ENCODE data around the gene TTC28. TPM values are rescaled to one million over a fixed set of nuclear protein-coding genes. Genes with fewer than 3 reads are reported as not detected.

Gene TTC28
- total RNA-seq, 1 experiment from 2014 or later = not detected

DNA sequence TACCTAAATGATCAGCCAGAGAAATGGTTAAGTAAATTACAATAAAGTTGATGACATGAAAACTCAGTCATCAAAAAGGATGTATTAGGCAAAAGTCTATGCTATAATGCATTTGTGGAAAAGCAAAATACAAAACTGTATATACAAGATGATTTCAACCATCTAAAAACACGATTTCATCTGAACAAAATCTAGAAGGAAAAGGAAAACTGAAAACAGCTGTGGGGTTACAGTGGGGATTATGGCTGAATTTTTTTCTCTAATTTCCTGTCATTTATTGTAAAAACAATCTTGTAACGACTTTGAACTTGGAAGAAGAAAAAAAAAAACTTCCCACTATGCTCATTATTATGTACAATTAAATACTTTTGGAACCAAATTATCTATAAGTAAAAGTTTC is 31.7 kb upstream of the TTC28 start:
- no TSS peak for BruUV-seq (replicated peaks)
- Mint-ChIP-seq H3K4me3 (ENCODE audit: unreplicated experiment) (no peak overlapping the region), H3K4me1 (ENCODE audit: insufficient read depth, unreplicated experiment) (peaks cover 29% of the 10 kb centered on the region), H3K9me3 (ENCODE audit: unreplicated experiment) (no peaks in the 10 kb centered on the region), H3K27me3 (ENCODE audit: insufficient read depth, unreplicated experiment) (no peaks in the 10 kb centered on the region), H3K36me3 (ENCODE audit: insufficient read depth, unreplicated experiment) (peaks cover 20% of the 10 kb centered on the region), H3K27ac (ENCODE audit: low read depth, unreplicated experiment) (peak overlapping the region; percentile 91)
- intact Hi-C loops (cut with micrococcal nuclease) = no loop called here
- no peak for DNase-seq (ENCODE audit: unreplicated experiment)
- CTCF ChIA-PET = no interaction called here
- POLR2A ChIA-PET = interaction anchor here (0.6 to 4.6 kb wide), 6 partner anchors 18 to 111 kb away, joined by 3 to 24 read pairs (median 4); partner anchors contain the start of genes CCDC117, CHEK2, HSCB and XBP1
- TF ChIP-seq, protein P1, sequence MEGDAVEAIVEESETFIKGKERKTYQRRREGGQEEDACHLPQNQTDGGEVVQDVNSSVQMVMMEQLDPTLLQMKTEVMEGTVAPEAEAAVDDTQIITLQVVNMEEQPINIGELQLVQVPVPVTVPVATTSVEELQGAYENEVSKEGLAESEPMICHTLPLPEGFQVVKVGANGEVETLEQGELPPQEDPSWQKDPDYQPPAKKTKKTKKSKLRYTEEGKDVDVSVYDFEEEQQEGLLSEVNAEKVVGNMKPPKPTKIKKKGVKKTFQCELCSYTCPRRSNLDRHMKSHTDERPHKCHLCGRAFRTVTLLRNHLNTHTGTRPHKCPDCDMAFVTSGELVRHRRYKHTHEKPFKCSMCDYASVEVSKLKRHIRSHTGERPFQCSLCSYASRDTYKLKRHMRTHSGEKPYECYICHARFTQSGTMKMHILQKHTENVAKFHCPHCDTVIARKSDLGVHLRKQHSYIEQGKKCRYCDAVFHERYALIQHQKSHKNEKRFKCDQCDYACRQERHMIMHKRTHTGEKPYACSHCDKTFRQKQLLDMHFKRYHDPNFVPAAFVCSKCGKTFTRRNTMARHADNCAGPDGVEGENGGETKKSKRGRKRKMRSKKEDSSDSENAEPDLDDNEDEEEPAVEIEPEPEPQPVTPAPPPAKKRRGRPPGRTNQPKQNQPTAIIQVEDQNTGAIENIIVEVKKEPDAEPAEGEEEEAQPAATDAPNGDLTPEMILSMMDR (IDR thresholded peaks at IDR 0.05; ENCODE audit: unreplicated experiment) = no peak

DNA sequence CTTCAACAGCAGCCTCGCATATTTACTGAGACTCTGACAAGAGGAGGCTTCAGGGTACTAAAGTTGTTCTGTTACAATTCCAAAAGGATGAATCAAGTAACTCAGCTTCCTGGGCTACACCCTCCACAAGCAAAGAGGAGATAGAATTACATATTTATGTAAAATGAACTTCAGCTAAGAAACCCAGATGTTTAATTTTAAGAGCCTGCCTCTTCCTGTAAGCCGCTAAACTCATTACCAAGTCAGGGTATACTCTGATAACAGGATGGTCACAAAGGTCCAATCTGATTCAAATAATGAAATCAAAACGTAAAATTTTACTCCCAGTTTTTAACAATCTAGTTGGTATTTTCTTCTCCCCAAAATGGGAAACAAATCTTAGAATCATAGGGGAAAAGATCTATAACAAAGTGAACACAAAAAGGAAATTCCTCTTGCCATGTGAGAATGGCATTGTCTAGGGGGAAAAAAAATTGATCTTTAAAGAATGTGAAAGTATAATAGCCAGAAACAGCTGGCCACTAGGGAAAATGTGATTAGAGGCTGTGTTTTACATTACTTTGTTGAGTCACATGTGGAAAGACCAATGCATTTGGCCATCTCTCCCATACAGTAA is 31.0 kb upstream of the TTC28 start:
- no peaks in the 10 kb centered on the region for H3K9me3 Mint-ChIP-seq (ENCODE audit: unreplicated experiment)
- ChIA-PET CTCF (interaction anchor here (0.6 to 0.7 kb wide), 2 partner anchors 11 to 690 kb away, joined by 3 read pairs; no protein-coding TSS in a partner anchor), POLR2A (interaction anchor here (1.5 to 4.6 kb wide), 3 partner anchors 31 to 89 kb away, joined by 4 to 24 read pairs (median 9); partner anchors contain the start of genes CCDC117, CHEK2, HSCB and XBP1)
- intact Hi-C loops (cut with micrococcal nuclease) = loop anchor here (1.0 kb wide), 1 partner anchor 90 kb away; the partner anchor contains the start of gene XBP1
- TF ChIP-seq, protein P1 (IDR thresholded peaks at IDR 0.05; ENCODE audit: unreplicated experiment) = no peak
- H3K4me1 Mint-ChIP-seq (ENCODE audit: insufficient read depth, unreplicated experiment) = peaks cover 29% of the 10 kb centered on the region
- H3K27me3 Mint-ChIP-seq (ENCODE audit: insufficient read depth, unreplicated experiment) = no peaks in the 10 kb centered on the region
- peak overlapping the region; percentile 79 for H3K27ac Mint-ChIP-seq (ENCODE audit: low read depth, unreplicated experiment)
- peaks cover 16% of the 10 kb centered on the region for H3K36me3 Mint-ChIP-seq (ENCODE audit: insufficient read depth, unreplicated experiment)
- DNase-seq (ENCODE audit: unreplicated experiment) = peak; percentile 50
- BruUV-seq (replicated peaks) = TSS peak; percentile 63
- H3K4me3 Mint-ChIP-seq (ENCODE audit: unreplicated experiment) = peak overlapping the region; percentile 14

DNA sequence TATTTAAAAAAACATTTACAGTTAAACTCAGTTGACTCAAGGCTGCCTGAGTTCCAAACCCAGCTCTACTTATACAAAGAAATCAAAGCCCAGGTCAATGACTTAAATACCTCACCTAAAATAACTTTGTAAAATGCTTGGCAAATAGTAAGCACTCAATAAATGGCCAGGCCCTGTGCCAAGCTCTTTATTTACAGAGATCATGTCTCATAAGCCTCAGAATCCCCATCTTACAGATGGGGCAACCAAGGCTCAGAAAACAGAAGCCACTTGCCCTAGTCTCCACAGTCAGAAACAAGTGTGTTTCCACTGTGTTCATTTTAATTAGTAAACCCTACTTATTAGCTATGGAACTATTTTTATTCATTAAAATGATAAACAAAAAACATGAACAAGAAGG is 30.5 kb upstream of the TTC28 start:
- CTCF ChIA-PET = interaction anchor here (0.5 to 0.7 kb wide), 3 partner anchors 11 to 690 kb away, joined by 3 read pairs; no protein-coding TSS in a partner anchor
- Mint-ChIP-seq H3K27ac (ENCODE audit: low read depth, unreplicated experiment) (peak overlapping the region; percentile 79), H3K27me3 (ENCODE audit: insufficient read depth, unreplicated experiment) (no peaks in the 10 kb centered on the region), H3K4me1 (ENCODE audit: insufficient read depth, unreplicated experiment) (peaks cover 29% of the 10 kb centered on the region), H3K9me3 (ENCODE audit: unreplicated experiment) (no peaks in the 10 kb centered on the region), H3K4me3 (ENCODE audit: unreplicated experiment) (peak overlapping the region; percentile 14), H3K36me3 (ENCODE audit: insufficient read depth, unreplicated experiment) (peaks cover 14% of the 10 kb centered on the region)
- POLR2A ChIA-PET = interaction anchor here (0.7 to 4.6 kb wide), 4 partner anchors 31 to 762 kb away, joined by 3 to 24 read pairs (median 6); partner anchors contain the start of genes CCDC117, CHEK2, HSCB and XBP1
- TSS peak; percentile 67 for BruUV-seq (replicated peaks)
- intact Hi-C loops (cut with micrococcal nuclease) = loop anchor here (1.0 kb wide), 1 partner anchor 90 kb away; the partner anchor contains the start of gene XBP1
- TF ChIP-seq, protein P1 (IDR thresholded peaks at IDR 0.05; ENCODE audit: unreplicated experiment) = no peak
- peak; percentile 20 for DNase-seq (ENCODE audit: unreplicated experiment)

DNA sequence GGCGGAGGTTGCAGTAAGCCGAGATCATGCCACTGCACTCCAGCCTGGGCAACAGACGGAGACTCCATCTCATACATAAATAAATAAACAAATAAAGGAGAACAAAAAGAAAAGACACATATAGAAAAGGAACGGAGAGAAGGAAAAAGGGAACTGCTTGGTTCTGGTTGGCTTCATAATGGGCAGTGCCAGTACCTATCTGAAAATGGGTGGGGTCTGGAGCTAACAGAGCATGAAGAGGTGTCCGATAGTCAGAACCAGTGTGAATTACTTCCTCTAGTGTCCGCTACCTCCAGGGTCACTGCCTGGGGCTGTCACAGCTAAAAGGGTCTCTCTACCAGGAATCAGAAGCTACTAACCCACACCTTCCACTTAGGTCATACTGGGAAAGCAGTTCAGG is 27.2 kb upstream of the TTC28 start:
- H3K36me3 Mint-ChIP-seq (ENCODE audit: insufficient read depth, unreplicated experiment) = peaks cover 20% of the 10 kb centered on the region
- H3K27ac Mint-ChIP-seq (ENCODE audit: low read depth, unreplicated experiment) = peak overlapping the region; percentile 49
- POLR2A ChIA-PET = interaction anchor here (0.7 kb wide), 1 partner anchor 324 kb away, joined by 3 read pairs; no protein-coding TSS in a partner anchor
- H3K4me3 Mint-ChIP-seq (ENCODE audit: unreplicated experiment) = no peak overlapping the region
- intact Hi-C loops (cut with micrococcal nuclease) = no loop called here
- peaks cover 17% of the 10 kb centered on the region for H3K4me1 Mint-ChIP-seq (ENCODE audit: insufficient read depth, unreplicated experiment)
- CTCF ChIA-PET = interaction anchor here (0.6 to 0.9 kb wide), 2 partner anchors 9 to 1388 kb away, joined by 3 read pairs; no protein-coding TSS in a partner anchor
- no peaks in the 10 kb centered on the region for H3K27me3 Mint-ChIP-seq (ENCODE audit: insufficient read depth, unreplicated experiment)
- no peak for DNase-seq (ENCODE audit: unreplicated experiment)
- no TSS peak for BruUV-seq (replicated peaks)
- H3K9me3 Mint-ChIP-seq (ENCODE audit: unreplicated experiment) = no peaks in the 10 kb centered on the region
- TF ChIP-seq, protein P1 (IDR thresholded peaks at IDR 0.05; ENCODE audit: unreplicated experiment) = no peak
